ENCODE data around the gene SMC4. TPM values are rescaled to one million over a fixed set of nuclear protein-coding genes. Genes with fewer than 3 reads are reported as not detected.

Gene SMC4
- total and polyA plus RNA-seq, 10 of the 15 experiments (the other 5 are each of a cell fraction or from before 2014, with no cell fraction given) = 75.6 to 288 (median 136) TPM

DNA sequence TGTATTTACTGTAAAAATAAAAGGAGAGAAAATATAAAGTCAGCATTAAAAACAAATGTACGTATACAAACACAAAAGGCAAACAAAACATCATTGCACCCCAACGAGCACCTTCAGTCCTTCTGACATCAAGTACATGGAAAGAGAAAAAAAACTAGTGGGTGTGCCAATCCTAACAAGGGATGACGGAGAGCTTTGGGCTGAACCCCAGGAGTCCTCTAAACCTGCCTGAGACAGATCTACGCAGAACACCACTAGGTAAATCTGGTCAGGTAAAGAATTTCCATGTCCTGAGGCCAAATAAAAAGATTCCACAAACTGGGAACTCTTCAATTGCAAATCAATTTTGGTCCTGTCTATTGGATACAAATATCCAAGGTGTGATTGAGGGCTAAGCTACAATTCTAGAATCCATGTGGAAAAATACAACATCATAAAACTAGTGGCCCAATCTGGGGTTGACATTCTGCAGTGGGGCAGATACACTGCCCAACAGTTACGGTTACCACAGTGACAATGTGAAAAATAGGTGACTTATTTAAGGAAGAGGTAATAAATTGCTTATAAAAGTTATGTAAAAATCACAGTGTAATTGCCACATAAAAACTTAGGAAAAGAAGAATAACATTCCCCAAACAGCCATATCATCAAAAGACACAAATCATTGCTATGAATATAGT lies 14.7 kb upstream of the SMC4 start:
- ChIA-PET CTCF (no interaction called here), POLR2A (no interaction called here), SMC1A (ENCODE audit: uncharacterized antibody, unreplicated experiment) (no interaction called here), RAD21 (ENCODE audit: unreplicated experiment) (no interaction called here)
- no peaks in the 10 kb centered on the region for H3K36me3 ChIP-seq (ENCODE audit: control insufficient read depth in 2 of 2, insufficient read depth in 2 of 2, low read length in 1 of 2)
- no peak overlapping the region for H3K4me2 ChIP-seq (ENCODE audit: control insufficient read depth, insufficient read depth)
- H3K79me2 ChIP-seq (ENCODE audit: control insufficient read depth, insufficient read depth, low read length) = no peaks in the 10 kb centered on the region; the same call in 1 of the 2 replicates
- H2AFZ ChIP-seq (ENCODE audit: control insufficient read depth, low read depth, low read length) = no peak overlapping the region
- H3K4me3 ChIP-seq = no peak overlapping the region
- no peak overlapping the region for H3K9ac ChIP-seq (ENCODE audit: control insufficient read depth, insufficient read depth, low read length)
- H4K20me1 ChIP-seq (ENCODE audit: control insufficient read depth, insufficient read depth) = no peaks in the 10 kb centered on the region
- in situ Hi-C loops (cut with MboI) = no loop called here
- no peak overlapping the region for H3K27ac ChIP-seq (ENCODE audit: control insufficient read depth, insufficient read depth)
- intact Hi-C loops (cut with micrococcal nuclease; ENCODE audit: unreplicated experiment) = no loop called here
- WGBS (ENCODE audit: insufficient coverage, insufficient replicate concordance, low lambda C conversion rate, missing lambda C conversion rate) = 100% methylated on average over 5 of the region's 5 CpGs
- no peak for FAIRE-seq
- no peak for ATAC-seq
- BruUV-seq (replicated peaks) = no TSS peak
- TF ChIP-seq CREM (IDR thresholded peaks at IDR 0.05; ENCODE audit: low read depth) = no peak
- TF ChIP-seq, protein P1, sequence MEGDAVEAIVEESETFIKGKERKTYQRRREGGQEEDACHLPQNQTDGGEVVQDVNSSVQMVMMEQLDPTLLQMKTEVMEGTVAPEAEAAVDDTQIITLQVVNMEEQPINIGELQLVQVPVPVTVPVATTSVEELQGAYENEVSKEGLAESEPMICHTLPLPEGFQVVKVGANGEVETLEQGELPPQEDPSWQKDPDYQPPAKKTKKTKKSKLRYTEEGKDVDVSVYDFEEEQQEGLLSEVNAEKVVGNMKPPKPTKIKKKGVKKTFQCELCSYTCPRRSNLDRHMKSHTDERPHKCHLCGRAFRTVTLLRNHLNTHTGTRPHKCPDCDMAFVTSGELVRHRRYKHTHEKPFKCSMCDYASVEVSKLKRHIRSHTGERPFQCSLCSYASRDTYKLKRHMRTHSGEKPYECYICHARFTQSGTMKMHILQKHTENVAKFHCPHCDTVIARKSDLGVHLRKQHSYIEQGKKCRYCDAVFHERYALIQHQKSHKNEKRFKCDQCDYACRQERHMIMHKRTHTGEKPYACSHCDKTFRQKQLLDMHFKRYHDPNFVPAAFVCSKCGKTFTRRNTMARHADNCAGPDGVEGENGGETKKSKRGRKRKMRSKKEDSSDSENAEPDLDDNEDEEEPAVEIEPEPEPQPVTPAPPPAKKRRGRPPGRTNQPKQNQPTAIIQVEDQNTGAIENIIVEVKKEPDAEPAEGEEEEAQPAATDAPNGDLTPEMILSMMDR (IDR thresholded peaks at IDR 0.05 in 2 of 3, conservative IDR thresholded peaks at IDR 0.05 in 1 of 3; ENCODE audit: control insufficient read depth in 2 of 3, extremely low read depth in 1 of 3, insufficient read depth in 1 of 3, low read depth in 3 of 3, low read length in 3 of 3) = no peak
- TF ChIP-seq, protein P2, sequence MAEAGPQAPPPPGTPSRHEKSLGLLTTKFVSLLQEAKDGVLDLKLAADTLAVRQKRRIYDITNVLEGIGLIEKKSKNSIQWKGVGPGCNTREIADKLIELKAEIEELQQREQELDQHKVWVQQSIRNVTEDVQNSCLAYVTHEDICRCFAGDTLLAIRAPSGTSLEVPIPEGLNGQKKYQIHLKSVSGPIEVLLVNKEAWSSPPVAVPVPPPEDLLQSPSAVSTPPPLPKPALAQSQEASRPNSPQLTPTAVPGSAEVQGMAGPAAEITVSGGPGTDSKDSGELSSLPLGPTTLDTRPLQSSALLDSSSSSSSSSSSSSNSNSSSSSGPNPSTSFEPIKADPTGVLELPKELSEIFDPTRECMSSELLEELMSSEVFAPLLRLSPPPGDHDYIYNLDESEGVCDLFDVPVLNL (IDR thresholded peaks at IDR 0.05; ENCODE audit: low read depth, low read length) = no peak
- no peaks in the 10 kb centered on the region for H3K27me3 ChIP-seq (replicated peaks in 1 of 2; ENCODE audit: control insufficient read depth in 2 of 2, insufficient read depth in 2 of 2, low read length in 1 of 2)
- H3K4me1 ChIP-seq (ENCODE audit: control insufficient read depth, insufficient read depth, low read length) = no peaks in the 10 kb centered on the region
- no peak for DNase-seq (ENCODE audit: low read depth, low spot score)
- H3K9me3 ChIP-seq (replicated peaks; ENCODE audit: control insufficient read depth, insufficient read depth, low read length) = no peaks in the 10 kb centered on the region

Measured in GM12878 (cell line).